ENCODE data around the gene TPM4. TPM values are rescaled to one million over a fixed set of nuclear protein-coding genes. Genes with fewer than 3 reads are reported as not detected.

TPM4 gene
- total RNA-seq, 1 donor from 2014 or later: 535 TPM

DNA sequence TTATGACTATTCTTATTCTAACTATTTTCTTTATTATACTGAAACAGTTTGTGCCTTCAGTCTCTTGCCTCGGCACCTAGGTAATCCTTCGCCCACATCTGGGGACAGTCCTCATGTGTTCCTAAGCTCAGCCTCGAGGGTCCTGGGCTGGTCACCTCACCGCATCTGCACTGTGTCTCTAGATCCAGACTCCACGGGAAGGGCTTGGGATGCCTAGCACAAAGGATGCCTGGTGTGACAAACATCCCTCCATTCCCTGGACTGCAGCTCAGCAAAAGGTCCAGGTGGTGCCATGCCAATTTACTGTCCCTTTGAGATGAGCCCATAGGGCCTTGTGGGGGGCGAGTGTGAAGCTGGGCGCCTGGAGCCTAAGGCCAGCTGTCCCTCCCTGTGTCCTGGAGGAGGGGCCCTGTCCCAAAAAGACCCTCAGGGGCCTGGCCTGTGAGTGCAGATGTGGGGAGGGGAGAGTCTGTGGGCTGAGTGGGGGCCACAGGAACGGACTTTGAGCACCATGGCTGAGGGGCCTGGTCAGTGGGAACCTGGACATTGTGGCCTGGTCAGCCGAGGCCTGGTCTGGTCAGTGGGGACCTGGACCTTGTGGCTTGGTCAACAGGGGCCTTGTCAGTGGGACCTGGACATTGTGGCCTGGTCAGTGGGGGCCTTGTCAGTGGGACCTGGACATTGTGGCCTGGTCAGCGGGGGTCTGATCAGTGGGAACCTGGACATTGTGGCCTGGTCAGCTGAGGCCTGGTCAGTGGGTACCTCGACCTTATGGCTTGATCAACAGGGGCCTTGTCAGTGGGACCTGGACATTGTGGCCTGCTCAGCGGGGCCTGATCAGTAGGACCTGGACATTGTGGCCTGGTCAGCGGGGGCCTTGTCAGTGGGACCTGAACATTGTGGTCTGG, 45.1 kb upstream of the TPM4 start:
- Mint-ChIP-seq H3K9me3 (peaks cover 2% of the 10 kb centered on the region), H3K4me3 (no peak overlapping the region), H3K27me3 (ENCODE audit: insufficient read depth, low read depth) (peaks cover 9% of the 10 kb centered on the region), H3K27ac (no peak overlapping the region), H3K4me1 (no peaks in the 10 kb centered on the region), H3K36me3 (no peaks in the 10 kb centered on the region)
- Histone ChIP-seq H2AFZ (replicated peaks) (no peak overlapping the region), H3F3A (ENCODE audit: low read depth) (no peaks in the 10 kb centered on the region), H3K4me3 (no peak overlapping the region), H3K9me3 (ENCODE audit: low read depth) (no peaks in the 10 kb centered on the region), H3K36me3 (no peaks in the 10 kb centered on the region), H3K4me1 (no peaks in the 10 kb centered on the region), H4K20me1 (ENCODE audit: low read depth) (no peaks in the 10 kb centered on the region), H3K79me2 (ENCODE audit: low read depth) (no peaks in the 10 kb centered on the region), H3K4me2 (no peak overlapping the region), H3K27ac (no peak overlapping the region), H3K27me3 (no peaks in the 10 kb centered on the region), H3K9ac (no peak overlapping the region)
- TF ChIP-seq, protein P1, sequence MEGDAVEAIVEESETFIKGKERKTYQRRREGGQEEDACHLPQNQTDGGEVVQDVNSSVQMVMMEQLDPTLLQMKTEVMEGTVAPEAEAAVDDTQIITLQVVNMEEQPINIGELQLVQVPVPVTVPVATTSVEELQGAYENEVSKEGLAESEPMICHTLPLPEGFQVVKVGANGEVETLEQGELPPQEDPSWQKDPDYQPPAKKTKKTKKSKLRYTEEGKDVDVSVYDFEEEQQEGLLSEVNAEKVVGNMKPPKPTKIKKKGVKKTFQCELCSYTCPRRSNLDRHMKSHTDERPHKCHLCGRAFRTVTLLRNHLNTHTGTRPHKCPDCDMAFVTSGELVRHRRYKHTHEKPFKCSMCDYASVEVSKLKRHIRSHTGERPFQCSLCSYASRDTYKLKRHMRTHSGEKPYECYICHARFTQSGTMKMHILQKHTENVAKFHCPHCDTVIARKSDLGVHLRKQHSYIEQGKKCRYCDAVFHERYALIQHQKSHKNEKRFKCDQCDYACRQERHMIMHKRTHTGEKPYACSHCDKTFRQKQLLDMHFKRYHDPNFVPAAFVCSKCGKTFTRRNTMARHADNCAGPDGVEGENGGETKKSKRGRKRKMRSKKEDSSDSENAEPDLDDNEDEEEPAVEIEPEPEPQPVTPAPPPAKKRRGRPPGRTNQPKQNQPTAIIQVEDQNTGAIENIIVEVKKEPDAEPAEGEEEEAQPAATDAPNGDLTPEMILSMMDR (IDR thresholded peaks at IDR 0.05): no peak
- TF ChIP-seq EZH2phosphoT487 (IDR thresholded peaks at IDR 0.05): no peak
- no peak for TF ChIP-seq EZH2 (IDR thresholded peaks at IDR 0.05)
- no peak for DNase-seq (ENCODE audit: low spot score)

DNA sequence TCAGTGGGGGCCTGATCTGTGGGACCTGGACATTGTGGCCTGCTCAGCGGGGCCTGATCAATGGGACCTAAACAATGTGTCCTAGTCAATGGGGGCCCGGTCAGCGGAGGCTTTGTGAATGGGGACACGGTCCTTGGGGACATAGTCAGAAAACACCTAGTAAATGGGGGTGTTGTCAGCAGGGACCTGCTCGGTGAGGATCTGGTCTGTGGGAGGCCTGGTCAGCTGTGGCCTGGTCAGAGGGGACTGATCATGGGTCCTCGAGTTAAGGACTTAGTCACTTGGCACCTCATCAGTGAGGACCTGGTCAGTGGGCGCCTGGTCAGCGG, 44.5 kb upstream of the TPM4 start:
- H3K27me3 ChIP-seq: no peaks in the 10 kb centered on the region
- no peak for DNase-seq (ENCODE audit: low spot score)
- no peak overlapping the region for H3K9ac ChIP-seq
- H3K79me2 ChIP-seq (ENCODE audit: low read depth): no peaks in the 10 kb centered on the region
- H3K4me3 Mint-ChIP-seq: no peak overlapping the region
- H3K9me3 ChIP-seq (ENCODE audit: low read depth): no peaks in the 10 kb centered on the region
- no peaks in the 10 kb centered on the region for H3F3A ChIP-seq (ENCODE audit: low read depth)
- H3K27ac ChIP-seq: no peak overlapping the region
- H3K4me3 ChIP-seq: no peak overlapping the region
- peaks cover 7% of the 10 kb centered on the region for H3K27me3 Mint-ChIP-seq (ENCODE audit: insufficient read depth, low read depth)
- no peak overlapping the region for H2AFZ ChIP-seq (replicated peaks)
- no peaks in the 10 kb centered on the region for H3K4me1 Mint-ChIP-seq
- H3K36me3 ChIP-seq: no peaks in the 10 kb centered on the region
- H3K27ac Mint-ChIP-seq: no peak overlapping the region
- no peak overlapping the region for H3K4me2 ChIP-seq
- TF ChIP-seq EZH2 (IDR thresholded peaks at IDR 0.05) (no peak), EZH2phosphoT487 (IDR thresholded peaks at IDR 0.05) (no peak)
- TF ChIP-seq, protein P1 (IDR thresholded peaks at IDR 0.05): no peak
- no peaks in the 10 kb centered on the region for H3K4me1 ChIP-seq
- H4K20me1 ChIP-seq (ENCODE audit: low read depth): no peaks in the 10 kb centered on the region
- no peaks in the 10 kb centered on the region for H3K36me3 Mint-ChIP-seq
- peaks cover 2% of the 10 kb centered on the region for H3K9me3 Mint-ChIP-seq

DNA sequence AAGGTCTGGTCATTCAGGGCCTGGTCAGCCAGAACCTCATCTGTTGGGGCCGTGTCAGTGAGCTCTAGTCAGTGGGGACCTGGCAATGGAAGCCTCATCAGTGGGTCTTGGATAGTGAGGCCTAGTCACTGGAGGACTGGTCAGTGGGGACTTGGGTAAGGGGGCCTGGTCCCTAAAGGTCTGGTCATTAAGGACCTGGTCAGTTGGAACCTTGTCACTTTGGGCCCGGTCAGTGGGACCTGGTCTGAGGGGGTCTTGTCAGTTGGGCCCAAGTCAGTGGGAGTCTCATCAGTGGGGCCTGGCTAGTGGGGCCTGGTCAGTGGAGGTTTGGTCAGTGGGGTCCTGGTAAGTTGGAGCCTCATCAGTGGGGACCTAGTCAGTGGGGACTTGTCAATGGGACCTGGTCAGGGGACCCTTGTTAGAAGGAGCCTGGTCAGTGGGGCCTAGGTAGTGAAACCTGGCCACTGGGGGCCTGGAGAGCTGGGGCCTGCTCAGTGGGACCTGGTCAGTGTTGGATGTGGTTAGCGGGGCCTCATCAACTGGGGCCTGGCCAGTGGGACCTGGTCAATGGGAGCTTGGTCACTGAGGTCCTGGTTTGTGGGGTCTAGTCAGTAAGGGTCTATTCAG, 43.7 kb upstream of the TPM4 start:
- Histone ChIP-seq H3K4me2 (no peak overlapping the region), H3K27ac (no peak overlapping the region), H3K4me1 (no peaks in the 10 kb centered on the region), H3K4me3 (no peak overlapping the region), H3K9me3 (ENCODE audit: low read depth) (no peaks in the 10 kb centered on the region), H2AFZ (replicated peaks) (no peak overlapping the region), H3K9ac (no peak overlapping the region), H4K20me1 (ENCODE audit: low read depth) (no peaks in the 10 kb centered on the region), H3K79me2 (ENCODE audit: low read depth) (no peaks in the 10 kb centered on the region), H3K36me3 (no peaks in the 10 kb centered on the region), H3K27me3 (no peaks in the 10 kb centered on the region), H3F3A (ENCODE audit: low read depth) (no peaks in the 10 kb centered on the region)
- DNase-seq (ENCODE audit: low spot score): no peak
- Mint-ChIP-seq H3K9me3 (peaks cover 2% of the 10 kb centered on the region), H3K4me3 (no peak overlapping the region), H3K27me3 (ENCODE audit: insufficient read depth, low read depth) (peaks cover 7% of the 10 kb centered on the region), H3K36me3 (no peaks in the 10 kb centered on the region), H3K4me1 (no peaks in the 10 kb centered on the region), H3K27ac (no peak overlapping the region)
- TF ChIP-seq, protein P1 (IDR thresholded peaks at IDR 0.05): no peak
- TF ChIP-seq EZH2phosphoT487 (IDR thresholded peaks at IDR 0.05) (no peak), EZH2 (IDR thresholded peaks at IDR 0.05) (no peak)
